ENCODE results near the gene LPP.

Gene LPP

GRCh38 chr3:188884299-188885043 is 730.5 kb downstream of the LPP start:
- no peak for DNase-seq (ENCODE audit: low read depth, low spot score)
- Histone ChIP-seq H3K9ac (ENCODE audit: insufficient read length) (no peak overlapping the region), H3K36me3 (ENCODE audit: insufficient read depth, low read length) (no peaks in the 10 kb centered on the region), H3K4me3 (no peak overlapping the region), H3K27ac (no peak overlapping the region), H3K9me3 (ENCODE audit: low read depth, low read length) (no peaks in the 10 kb centered on the region)
- no peak for TF ChIP-seq FOXP2 (optimal IDR thresholded peaks at IDR 0.05; ENCODE audit: control extremely low read depth, extremely low read length, insufficient read depth)
- TF ChIP-seq EZH2 (IDR thresholded peaks at IDR 0.05), result no peak
- no peak for TF ChIP-seq POLR2AphosphoS5 (IDR thresholded peaks at IDR 0.05; ENCODE audit: borderline replicate concordance, low read depth, low read length)

- H3K36me3 ChIP-seq (ENCODE audit: insufficient read depth, low read length), result no peaks in the 10 kb centered on the region
- H3K4me3 ChIP-seq, result no peak overlapping the region
- H3K9ac ChIP-seq (ENCODE audit: insufficient read length), result no peak overlapping the region
- no peaks in the 10 kb centered on the region for H3K9me3 ChIP-seq (ENCODE audit: low read depth, low read length)
- DNase-seq (ENCODE audit: low read depth, low spot score), result no peak
- TF ChIP-seq POLR2AphosphoS5 (IDR thresholded peaks at IDR 0.05; ENCODE audit: borderline replicate concordance, low read depth, low read length) (no peak), FOXP2 (optimal IDR thresholded peaks at IDR 0.05; ENCODE audit: control extremely low read depth, extremely low read length, insufficient read depth) (no peak), EZH2 (IDR thresholded peaks at IDR 0.05) (no peak)
- no peak overlapping the region for H3K27ac ChIP-seq
These were observed 734.5 kb downstream of the LPP start for GRCh38 chr3:188888321-188889053.

- no peak for DNase-seq (ENCODE audit: low read depth, low spot score)
- Histone ChIP-seq H3K9me3 (ENCODE audit: low read depth, low read length) (no peaks in the 10 kb centered on the region), H3K36me3 (ENCODE audit: insufficient read depth, low read length) (no peaks in the 10 kb centered on the region), H3K4me3 (no peak overlapping the region), H3K9ac (ENCODE audit: insufficient read length) (no peak overlapping the region), H3K27ac (no peak overlapping the region)
- no peak for TF ChIP-seq EZH2 (IDR thresholded peaks at IDR 0.05)
- no peak for TF ChIP-seq FOXP2 (optimal IDR thresholded peaks at IDR 0.05; ENCODE audit: control extremely low read depth, extremely low read length, insufficient read depth)
- no peak for TF ChIP-seq POLR2AphosphoS5 (IDR thresholded peaks at IDR 0.05; ENCODE audit: borderline replicate concordance, low read depth, low read length)
These were observed 735.1 kb downstream of the LPP start for GRCh38 chr3:188889054-188889491.

GRCh38 chr3:188890572-188891270 is 736.8 kb downstream of the LPP start:
- Histone ChIP-seq H3K36me3 (ENCODE audit: insufficient read depth, low read length) (no peaks in the 10 kb centered on the region), H3K9me3 (ENCODE audit: low read depth, low read length) (no peaks in the 10 kb centered on the region), H3K9ac (ENCODE audit: insufficient read length) (no peak overlapping the region), H3K4me3 (no peak overlapping the region), H3K27ac (no peak overlapping the region)
- TF ChIP-seq EZH2 (IDR thresholded peaks at IDR 0.05) (no peak), POLR2AphosphoS5 (IDR thresholded peaks at IDR 0.05; ENCODE audit: borderline replicate concordance, low read depth, low read length) (no peak), FOXP2 (optimal IDR thresholded peaks at IDR 0.05; ENCODE audit: control extremely low read depth, extremely low read length, insufficient read depth) (no peak)
- DNase-seq (ENCODE audit: low read depth, low spot score), result no peak

- Histone ChIP-seq H3K36me3 (ENCODE audit: insufficient read depth, low read length) (no peaks in the 10 kb centered on the region), H3K4me3 (no peak overlapping the region), H3K9me3 (ENCODE audit: low read depth, low read length) (no peaks in the 10 kb centered on the region), H3K9ac (ENCODE audit: insufficient read length) (no peak overlapping the region), H3K27ac (no peak overlapping the region)
- TF ChIP-seq EZH2 (IDR thresholded peaks at IDR 0.05) (no peak), FOXP2 (optimal IDR thresholded peaks at IDR 0.05; ENCODE audit: control extremely low read depth, extremely low read length, insufficient read depth) (no peak), POLR2AphosphoS5 (IDR thresholded peaks at IDR 0.05; ENCODE audit: borderline replicate concordance, low read depth, low read length) (no peak)
- no peak for DNase-seq (ENCODE audit: low read depth, low spot score)
These were observed 745.9 kb downstream of the LPP start for GRCh38 chr3:188899881-188900280.

GRCh38 chr3:188900421-188900951 is 746.5 kb downstream of the LPP start:
- no peak overlapping the region for H3K9ac ChIP-seq (ENCODE audit: insufficient read length)

GRCh38 chr3:188901126-188901525 is 747.2 kb downstream of the LPP start:
- Histone ChIP-seq H3K36me3 (ENCODE audit: insufficient read depth, low read length) (no peaks in the 10 kb centered on the region), H3K4me3 (no peak overlapping the region), H3K27ac (no peak overlapping the region), H3K9ac (ENCODE audit: insufficient read length) (no peak overlapping the region), H3K9me3 (ENCODE audit: low read depth, low read length) (no peaks in the 10 kb centered on the region)
- DNase-seq (ENCODE audit: low read depth, low spot score), result no peak
- TF ChIP-seq POLR2AphosphoS5 (IDR thresholded peaks at IDR 0.05; ENCODE audit: borderline replicate concordance, low read depth, low read length) (no peak), EZH2 (IDR thresholded peaks at IDR 0.05) (no peak), FOXP2 (optimal IDR thresholded peaks at IDR 0.05; ENCODE audit: control extremely low read depth, extremely low read length, insufficient read depth) (no peak)

More at GRCh38 chr3:188900421-188900951, 746.5 kb downstream of the LPP start:
- Histone ChIP-seq H3K36me3 (ENCODE audit: insufficient read depth, low read length) (no peaks in the 10 kb centered on the region), H3K27ac (no peak overlapping the region), H3K4me3 (no peak overlapping the region), H3K9me3 (ENCODE audit: low read depth, low read length) (no peaks in the 10 kb centered on the region)
- DNase-seq (ENCODE audit: low read depth, low spot score), result no peak
- TF ChIP-seq FOXP2 (optimal IDR thresholded peaks at IDR 0.05; ENCODE audit: control extremely low read depth, extremely low read length, insufficient read depth), result no peak

Data from SK-N-MC (cell line).